NCI-H2171 (cell line): Measurements from ENCODE around the gene DENND1A.
"Not testable (repeated sequence)": the region's sequence is repeated elsewhere in the genome, so short reads cannot be mapped to it uniquely, and the experiment has no call there.

Experiments used
- DNase-seq: peaks from one replicate; lab custom pipeline; 2025; lab: John Stamatoyannopoulos, UW

Gene DENND1A

DNA sequence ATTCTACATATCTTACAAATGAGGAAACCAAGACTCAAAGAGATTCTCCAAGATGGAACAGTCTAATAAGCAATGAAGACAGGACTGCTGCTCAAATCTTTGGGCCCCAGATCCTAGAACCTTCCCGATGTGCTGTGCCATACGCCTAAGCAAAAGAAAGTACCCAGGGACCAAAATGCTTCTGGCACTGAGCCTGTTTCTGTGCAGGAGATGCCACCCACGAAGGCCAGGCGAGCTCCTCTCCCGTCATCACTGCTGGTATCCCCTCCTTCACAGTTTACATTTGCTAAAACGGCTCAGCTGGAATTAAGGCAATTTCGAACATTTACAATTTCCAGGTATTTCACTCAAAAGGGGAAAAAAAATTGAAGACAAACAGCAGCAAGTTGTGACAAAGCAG, 277.5 kb downstream of the DENND1A start:
- DNase-seq, result no peak

DNA sequence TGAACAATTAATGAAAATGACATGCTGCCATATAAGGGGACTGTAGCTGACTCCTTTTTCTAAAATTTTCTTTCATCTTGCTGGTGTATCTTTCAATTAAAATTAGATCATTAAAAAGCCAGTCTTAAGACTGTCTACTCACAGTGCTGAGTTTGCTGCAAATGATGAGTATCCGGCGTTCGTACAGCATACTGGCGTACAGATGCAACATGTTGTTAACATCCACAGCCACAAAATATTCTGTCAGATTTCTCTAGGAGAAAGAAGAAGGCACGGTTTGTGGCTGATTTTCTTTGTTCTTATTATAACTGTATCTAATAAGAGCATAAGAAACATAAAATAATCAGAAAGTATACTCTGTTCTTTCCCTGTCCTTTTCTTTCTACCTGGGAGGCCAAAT, 278.1 kb downstream of the DENND1A start:
- DNase-seq, result no peak

DNA sequence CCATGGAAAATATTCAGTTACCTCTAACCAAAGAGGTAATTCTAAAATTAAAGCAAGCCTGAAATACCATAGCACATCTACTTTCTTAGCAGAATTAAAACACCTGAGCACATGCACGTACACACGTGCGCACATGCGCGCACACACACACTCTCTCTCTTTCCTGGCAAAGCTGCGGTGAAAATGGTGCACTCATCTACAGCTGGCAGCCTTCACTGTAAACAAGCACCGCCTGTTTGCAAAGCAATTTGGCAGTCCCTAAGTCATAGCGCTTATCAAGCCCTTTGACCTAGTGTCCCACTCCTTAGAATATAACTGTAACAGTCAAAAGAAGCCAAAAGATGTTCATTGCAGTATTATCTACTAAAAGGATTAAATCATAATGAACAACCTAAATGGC, 278.7 kb downstream of the DENND1A start:
- DNase-seq, result no peak

DNA sequence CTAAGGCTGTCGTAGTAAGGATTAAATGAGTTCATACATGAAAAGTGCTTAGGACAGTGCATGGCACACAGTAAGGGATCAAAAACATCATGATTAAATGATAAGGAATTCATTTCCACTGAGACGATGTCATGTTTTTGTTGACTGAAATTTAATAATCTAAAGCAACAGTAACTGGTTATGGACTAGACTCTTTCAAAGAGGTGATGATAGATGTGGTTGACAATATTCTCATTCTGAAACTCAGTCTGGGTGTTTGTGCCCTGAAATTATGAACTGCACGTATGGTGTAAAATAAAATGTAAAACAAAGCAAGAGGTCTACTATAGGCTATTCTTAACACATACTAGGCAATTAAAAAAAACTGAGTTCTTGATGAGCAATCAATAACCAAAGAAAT, 280.0 kb downstream of the DENND1A start:
- no peak for DNase-seq

DNA sequence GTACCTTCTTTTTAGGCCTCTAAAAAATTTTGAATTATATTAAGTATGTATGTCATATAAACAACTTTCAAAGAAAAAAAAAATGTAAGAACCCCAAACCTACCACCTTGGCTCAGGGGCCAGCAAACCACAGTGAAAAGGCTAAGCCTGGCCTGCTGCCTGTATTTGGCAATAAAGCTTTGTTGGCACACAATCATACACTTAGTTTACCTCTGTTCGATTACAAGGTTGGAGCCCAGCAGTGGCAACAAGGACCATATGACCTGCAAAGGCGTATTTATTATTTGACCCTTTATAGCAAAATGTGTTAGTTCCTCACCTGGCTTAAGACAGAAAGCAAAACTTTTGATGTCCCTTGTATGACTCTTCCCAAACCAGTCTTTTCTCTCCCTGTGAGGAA, 282.8 kb downstream of the DENND1A start:
- DNase-seq, result no peak

DNA sequence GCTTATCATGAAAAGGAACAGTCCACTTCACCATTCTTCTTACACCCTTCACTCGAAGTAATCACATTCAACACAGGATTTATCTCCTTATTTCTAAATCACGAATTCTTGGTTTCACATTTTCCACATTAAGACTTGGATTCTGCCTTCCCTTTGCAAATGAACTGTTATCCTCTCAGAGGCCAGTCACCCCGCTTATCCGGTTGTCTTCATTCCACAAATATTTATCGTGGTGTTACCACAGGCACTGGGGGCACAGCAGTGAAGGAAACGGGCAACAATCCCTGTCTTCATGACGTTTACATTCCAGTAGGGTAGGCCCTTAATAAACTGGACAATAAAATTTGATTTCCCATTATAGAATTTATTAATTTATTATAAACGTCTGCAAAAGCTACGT, 284.2 kb downstream of the DENND1A start:
- no peak for DNase-seq

DNA sequence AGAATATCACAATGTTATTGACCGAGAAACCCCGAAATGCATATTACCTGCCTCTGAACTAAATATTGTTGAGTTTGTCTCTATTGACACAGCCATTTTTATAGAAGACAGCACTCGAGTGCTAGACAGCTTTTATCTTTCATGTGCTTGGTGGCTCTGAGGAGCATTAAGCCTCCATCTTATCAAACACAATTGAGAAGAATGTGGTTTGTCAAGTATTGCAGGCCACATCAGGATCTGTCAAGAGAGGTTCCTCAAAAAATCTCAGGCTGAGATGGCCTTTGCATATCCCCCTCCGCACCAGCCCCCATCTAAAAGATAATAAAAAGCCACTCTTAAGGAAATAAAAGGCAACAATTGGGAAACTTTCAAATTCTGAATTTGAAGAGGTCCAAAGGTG, 284.8 kb downstream of the DENND1A start:
- DNase-seq, result no peak

DNA sequence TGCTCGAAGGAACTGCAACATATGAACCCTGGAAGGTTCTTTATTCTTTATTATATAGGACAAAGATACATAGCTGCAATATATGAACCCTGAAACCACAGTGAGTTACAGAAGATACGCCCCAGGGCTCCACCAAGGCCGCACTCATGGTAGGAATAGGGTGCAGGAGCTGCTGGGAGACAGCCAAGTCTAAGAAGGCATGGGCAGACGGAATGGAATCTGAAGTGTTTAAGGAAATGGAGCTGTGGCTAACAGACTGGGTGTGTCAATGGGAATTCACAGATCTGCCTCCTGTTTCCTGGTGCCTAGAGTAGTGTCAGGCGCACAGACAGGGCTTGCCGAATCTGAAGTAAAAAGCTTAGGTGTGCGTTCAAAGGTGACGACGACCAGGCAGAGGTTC, 286.4 kb downstream of the DENND1A start:
- no peak for DNase-seq

DNA sequence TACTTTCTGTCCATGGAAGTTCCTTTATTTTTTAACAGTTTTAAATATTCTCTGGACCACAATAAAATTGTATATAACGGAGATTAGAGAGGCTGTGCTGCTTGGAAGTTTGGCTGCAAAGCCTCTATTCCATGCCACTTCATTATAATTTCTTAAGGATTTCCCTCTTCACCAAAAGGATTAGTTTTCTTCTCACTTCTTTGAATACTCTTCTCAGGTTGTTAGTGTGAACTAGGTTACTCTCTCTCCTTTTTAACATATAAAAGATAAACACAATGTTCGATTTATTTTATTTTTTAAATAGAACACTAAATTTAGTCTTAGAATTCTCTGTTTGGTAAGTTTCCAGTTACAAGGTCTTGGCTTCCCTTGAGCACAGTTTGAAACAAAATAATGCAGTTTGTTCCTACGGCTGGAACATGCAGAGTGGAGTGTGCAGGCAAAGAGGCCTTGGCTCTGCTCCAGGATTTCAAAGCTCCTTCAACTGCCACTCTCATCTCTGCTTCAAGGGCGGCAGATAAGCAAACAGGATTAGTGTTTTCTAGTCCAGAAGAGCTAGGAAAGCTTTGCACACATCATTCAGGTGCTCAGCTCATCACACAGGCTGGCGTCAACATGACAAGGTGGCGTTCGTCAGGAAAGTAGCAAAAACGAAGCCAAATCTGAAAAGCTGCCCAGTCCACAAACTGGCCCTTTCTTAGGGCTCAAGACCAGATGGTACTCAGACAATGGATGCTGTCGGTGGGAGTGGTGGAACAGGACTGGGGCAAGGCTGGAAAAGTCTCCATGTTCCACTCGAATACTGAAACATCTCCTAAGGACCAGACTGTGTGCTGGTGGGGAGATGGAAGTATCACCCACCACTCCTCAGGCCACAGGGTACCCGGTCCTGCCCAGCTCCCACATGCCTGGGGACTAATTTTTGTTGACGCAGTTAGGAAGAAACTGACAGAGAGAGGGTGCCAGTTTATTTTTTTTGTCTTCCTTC, 287.3 kb downstream of the DENND1A start:
- DNase-seq, result peak; percentile 74

DNA sequence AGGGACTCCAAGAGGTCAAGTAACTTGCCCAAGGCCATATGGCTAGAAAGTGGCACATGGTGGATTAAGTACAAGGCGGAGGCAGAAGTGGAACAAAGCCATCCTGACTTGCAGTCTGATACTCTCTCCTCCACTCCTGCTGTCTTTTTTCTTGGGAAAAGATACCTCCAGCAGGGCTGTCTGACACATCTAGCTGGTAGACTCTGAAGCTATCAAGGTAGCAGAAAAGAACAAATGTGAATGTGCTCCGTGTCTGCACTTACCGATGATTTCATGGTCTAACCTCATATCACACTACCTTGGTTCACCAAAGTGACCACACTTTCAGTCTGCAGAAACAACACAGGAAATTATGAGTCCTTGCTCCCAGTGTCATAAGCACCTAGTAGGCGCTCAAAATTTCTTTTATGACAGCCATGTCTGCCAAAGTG, 289.1 kb downstream of the DENND1A start:
- no peak for DNase-seq

DNA sequence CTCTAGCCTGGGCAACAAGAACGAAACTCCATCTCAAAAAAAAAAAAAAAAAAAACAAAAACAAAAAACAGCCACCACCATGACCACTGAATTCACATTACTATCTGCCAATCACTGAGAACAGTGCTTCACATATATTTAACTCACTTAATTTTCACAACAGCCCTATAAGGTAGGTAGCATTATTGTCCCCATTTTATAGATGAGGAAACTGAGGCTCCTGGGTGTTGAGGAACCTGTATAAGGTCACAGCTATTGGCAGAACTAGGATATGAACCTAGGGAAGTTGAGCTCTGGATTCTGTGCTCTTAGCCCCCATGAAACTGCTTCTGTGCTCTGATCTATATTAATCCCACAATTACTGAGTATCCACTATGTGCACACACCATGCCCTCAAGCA, 290.2 kb downstream of the DENND1A start:
- no peak for DNase-seq

DNA sequence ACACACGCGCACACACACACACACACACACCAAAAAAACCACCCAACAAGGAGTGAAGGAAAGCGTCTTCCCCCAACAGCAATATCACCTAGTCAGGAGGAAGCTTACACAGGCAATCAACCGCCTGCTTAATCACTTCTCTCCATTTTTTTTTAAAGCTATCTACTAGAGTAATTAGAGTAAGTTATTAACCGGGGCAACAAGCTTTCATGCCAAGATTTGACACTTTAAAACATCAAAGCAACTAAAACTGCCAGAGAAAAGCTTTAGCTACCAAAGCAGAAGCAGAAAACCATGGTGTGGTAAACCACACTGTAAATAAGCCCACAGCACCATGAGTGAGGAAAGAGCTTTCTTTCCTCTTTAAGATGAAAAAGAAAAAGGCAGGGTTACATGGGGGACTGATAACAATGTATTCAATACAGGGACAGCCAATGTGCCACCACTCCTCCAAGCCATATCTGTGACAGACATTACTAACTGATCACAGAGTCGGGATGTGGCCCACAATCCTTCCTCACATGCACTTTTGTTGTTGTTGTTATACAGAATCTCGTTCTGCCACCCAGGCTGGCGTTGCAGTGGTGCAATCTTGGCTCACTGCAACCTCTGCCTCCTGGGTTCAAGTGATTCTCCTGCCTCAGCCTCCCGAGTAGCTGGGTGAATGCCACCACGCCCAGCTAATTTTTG, 291.8 kb downstream of the DENND1A start:
- DNase-seq, result no peak

DNA sequence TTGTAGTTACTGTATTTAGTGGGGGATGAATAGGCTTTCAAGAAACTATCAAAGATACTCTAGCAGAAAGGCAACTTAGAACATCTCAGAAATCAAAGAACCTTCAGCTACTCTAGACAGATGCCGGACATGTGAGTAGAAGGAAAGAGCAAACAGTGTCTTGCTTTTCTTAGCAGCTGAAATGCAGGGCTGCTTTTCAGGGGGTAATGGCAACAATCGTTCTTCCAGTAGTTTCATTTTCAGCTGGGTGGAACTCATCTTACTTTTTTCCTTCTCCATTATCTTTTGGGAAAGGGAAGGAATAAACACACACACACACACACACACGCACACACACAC, 292.4 kb downstream of the DENND1A start:
- no peak for DNase-seq

DNA sequence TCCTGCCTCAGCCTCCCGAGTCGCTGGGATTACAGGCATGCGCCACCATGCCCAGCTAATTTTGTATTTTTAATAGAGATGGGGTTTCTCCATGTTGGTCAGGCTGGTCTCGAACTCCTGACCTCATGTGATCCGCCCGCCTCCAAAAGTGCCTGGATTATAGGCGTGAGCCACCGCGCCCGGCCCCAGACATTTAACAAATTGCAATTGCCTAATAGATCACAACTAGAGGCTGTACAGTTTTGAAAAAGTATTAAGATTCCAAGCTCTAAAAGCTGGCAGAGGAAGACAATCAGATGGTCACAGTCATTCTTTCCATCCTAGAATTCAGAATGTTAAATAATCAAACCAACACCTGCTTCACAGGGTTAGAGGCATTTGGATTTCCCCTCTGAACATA, 293.1 kb downstream of the DENND1A start:
- not testable (repeated sequence) for DNase-seq

DNA sequence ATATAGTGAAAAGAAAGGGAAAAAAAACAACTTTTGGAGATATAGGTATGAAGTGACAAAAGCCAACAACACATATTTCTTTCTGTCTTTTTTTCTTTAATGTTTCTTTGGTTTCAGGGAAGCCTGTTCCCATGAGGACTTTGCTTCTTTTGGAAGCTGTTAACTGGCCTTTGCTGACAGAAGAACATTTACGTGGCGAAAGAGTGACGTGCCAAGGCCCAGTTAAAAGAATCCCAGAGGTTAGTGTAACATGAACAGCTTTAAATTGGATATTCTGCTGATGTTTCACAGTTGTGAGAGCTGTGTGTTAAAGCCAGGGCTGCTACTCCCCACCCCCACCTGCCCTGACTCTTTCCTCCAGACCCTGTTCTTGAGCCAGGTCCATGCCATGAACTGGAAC, 298.1 kb downstream of the DENND1A start:
- no peak for DNase-seq

DNA sequence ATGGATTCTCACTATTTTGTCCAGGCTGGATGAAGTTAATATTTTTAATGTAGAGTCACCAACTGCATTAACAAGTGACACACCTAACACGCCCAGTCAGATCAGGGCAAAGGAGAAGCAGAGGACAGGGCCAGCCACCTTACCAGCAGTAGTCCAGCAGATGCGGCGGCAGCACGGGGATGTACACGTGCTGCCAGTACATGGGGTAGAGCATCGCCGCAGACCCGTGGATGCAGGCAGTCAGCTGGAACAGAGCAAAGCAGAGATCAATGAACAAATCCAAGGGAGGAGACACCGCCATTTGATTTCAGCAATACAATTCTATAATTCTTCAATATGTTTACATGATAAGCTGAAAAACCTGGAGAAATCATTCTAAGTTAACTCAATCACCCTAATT, 299.7 kb downstream of the DENND1A start:
- DNase-seq, result no peak

DNA sequence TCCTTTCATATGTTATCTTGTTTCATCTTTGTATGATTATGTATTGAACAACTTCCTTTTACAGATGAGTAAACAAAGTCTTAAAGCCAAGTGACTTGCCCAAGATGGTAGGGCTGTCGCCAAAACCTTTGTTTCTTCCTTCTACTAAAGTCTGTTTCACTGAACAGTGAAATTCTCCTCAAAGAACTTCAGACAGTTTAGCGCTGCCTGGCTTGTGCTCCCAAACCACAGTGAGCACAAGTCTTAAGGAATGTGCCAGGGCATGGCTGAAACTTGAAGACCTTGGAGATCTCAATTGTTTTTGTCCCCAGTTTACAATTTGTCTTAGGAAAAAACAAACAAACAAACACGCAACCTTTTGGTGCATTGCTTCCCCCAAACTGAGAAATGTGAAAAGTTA, 300.4 kb downstream of the DENND1A start:
- no peak for DNase-seq

DNA sequence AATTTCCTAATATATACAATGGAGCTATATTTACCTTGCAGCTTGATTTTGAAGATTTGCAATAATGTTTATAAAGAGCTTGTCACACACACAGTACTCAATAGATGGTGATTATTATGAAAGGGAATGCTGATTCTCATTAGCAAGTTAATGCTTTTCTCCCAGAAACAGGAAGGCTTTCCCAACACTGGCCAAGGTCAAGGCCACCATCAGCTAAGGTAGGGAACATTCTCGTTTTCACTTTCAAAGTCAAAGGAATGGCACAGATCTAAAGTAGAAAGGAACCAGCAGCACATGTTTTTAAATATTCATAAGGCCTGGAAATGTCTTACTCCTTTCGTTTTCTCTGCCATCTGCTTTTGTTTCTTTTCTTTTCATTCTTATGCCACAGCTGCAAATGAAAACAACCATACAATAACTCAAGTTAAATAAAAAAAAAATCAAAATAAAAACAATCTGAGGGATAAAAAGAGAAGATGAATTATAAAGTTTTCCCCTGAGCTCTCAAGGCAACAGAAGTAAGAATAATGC, 307.1 kb downstream of the DENND1A start:
- DNase-seq, result no peak

DNA sequence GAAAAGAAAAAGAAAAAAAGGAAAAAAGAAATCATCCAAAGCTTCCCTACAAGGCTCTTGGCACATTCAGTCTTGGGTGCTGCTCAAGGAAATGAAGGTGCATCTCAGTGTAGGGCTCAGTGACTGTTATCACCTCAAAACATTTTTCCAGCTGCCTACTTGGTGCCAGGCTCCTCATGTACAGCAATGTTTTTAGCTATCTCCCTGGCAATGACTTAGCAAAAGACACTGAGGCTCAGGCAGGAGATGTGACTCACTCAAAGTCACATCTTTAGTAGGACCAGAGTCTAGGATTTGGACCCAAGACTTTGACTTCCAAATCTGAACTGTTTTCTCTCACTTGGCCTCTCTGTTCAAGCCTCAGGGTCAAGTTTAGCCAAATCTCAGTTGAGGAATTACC, 309.7 kb downstream of the DENND1A start:
- DNase-seq, result no peak

DNA sequence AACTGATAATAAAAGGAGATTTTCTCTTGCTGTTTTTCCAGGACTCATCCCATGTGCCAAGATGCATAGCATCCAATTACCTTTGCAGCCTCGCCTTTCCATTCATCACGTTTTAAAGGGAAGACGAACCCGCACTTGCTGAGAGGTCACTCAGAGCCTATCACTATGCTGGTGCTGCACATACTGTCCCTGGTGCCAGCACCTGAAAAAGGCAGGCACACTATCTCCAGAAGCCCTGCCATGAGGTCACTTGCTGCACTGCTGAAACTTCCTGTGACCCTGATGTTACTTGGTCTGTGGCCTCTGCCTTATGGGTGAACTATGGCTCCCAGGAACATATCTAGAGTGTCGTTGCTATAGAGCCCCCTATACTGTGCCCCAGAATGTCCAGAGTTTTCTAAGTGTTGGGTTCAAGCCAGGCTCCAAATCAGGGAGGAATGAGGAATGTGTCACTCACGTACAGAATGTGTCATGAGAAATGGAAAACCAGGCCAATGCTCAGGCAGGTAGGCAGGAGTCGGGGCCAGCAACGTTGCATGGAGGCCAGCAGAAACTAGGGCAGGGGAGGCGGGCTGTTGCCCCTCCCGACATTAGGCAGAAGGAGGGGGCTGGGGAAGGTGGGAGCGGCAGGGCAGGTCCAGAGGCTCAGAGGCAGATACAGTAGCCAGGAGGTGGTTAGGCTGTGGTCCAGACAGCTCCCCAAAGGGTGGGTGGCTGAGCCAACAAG, 311.8 kb downstream of the DENND1A start:
- no peak for DNase-seq

DNA sequence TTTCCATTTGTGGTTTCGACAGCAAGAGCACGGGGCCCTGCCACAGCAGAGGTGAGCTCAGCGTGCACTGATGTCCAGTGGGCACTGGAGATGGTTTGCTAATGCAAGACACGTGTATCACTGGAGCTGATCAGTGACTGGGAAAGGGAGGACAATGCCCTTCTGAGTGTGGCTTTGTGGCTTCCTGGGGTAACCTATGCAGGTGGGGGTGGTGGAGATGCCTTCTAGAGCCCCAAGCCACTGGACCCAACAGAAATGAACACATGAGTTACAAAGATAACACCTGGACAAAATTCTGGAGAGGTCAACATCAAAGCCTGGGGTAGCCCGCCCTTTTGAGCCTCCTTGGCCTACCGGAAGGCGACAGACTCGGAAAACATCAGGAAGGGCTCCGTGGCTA, 312.6 kb downstream of the DENND1A start:
- DNase-seq, result no peak

DNA sequence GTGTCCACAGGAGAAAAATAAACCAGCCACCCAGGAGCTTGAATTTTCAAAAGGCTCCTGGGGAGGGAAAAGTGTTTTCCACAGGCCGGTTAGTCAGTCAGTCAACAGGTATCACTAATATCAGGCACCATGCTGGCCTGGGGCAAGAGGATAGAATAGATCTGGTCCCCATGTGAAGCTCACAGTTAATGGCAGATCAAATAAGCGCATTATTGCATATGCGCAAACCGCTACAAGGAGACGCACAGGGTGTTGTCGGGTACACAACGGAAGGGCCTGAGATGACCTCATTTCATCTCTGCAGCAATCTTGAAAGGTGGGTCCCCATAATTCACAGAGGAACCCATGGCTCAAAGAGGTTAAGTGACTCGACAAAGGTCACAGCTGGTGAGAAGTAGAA, 313.2 kb downstream of the DENND1A start:
- no peak for DNase-seq

DNA sequence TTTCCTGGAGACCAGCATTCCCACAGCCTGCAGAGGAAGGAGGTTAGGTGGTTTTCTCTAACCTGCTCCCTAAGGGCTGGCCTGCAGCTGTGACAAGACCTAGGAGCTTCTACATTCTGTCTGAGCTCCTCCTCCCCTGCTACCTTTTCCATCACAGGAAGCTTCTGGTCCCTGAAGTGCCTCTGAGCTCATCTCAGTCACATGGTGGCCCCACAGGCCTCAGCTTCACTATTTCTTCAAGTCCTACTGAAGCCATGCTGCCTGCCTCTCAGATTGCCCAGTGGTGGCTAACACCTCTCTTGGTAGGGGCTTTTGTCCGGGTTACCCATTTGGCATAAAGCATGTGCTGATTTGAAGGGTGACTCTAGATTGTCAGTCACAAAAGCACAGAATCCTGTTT, 314.5 kb downstream of the DENND1A start:
- no peak for DNase-seq
